Activated CD8-positive, alpha-beta memory T cell treated with anti-CD3 and anti-CD28 coated beads for 48 hours (primary cell): Measurements from ENCODE around the gene ZNF764.
A peak's percentile ranks its signal among the peaks of the same experiment; 100 is the strongest.
"Not testable (repeated sequence)": the region's sequence is repeated elsewhere in the genome, so short reads cannot be mapped to it uniquely, and the experiment has no call there.

Source experiments
- DNase-seq, 3 experiments: peaks; one replicate each; pipeline ENCODE4 v3.0.0-alpha.2; 2020; ENCODE audit warnings: low read depth in 2 of 3, low spot score in 2 of 3

ZNF764 gene

DNA sequence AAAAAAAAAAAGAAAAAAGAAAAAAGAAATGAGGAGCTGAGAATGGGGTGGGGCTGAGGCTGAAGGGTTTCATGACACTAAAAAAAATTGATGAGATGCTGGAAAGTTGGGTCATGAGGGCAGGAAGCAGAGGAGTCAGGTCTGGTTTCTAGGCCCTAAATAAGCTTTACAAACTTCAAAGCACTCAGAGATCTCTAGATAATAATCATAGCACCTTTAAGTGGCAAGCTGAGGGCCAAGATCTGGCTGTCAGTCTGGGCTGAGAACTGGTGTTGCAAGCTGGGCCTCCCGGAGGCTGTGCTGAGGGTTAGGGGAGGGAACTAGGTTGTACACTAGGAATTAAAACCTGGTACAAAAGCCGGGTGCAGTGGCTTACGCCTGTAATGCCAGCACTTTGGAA is 6.4 kb downstream of the ZNF764 start:
- DNase-seq, result no peak

DNA sequence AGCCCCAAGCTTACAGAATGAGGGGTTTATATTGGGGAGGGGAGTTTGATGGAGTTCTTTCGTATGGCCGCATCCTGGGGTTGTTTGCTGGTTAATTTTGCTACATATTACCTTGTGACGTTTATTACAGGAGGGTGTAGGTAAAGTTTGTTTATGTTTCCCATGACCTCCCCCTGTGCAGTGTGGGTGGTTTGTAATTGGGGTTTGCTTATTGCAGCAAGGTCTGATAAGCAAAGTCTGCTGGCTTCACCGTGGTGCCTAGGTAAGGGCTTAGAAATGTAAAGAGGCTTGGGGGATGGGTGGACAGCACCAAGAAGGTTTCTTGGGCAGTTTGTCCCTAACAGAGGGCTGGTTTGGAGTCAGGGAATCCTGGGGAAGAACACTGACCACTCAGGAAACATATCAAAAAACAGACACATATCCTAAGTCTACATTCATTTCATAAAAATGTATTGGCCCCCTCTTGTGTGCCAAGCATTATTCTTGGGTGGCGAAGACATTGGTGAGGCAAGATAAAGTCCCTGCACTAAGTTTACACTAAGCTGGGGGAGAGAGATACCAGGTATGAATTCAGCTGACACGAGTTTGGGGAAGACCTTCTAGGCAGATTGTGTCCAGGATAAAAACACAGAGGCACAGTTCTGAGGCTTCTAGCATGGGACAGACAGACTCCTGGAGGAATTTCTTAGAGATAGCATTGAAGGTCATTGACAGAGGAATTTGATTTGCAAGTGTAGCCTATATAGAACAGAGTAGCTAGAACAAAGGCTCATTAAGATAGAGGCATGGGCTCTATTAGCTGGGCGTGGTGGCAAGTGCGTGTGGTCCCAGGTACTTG is 9.5 kb downstream of the ZNF764 start:
- no peak for DNase-seq

DNA sequence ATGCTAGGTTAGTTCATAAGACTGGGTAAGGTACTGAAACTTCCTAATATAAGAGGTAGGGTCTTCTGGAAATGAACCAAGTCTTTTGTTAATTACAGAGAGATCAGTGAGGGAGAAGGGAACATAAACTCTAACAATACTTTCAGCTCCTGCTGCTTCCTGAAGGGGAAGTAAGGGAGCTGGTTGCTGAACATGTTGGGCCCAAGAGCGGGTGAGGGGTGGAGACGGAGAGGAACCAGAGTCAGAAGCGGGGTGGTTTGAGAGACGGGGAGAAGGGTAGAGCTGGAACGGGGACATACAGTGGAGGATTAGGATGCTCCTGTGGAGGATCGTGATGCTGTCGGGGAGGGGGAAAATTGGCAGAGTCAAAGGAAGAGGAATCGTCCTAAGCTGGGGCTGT is 12.1 kb downstream of the ZNF764 start:
- DNase-seq, result no peak

DNA sequence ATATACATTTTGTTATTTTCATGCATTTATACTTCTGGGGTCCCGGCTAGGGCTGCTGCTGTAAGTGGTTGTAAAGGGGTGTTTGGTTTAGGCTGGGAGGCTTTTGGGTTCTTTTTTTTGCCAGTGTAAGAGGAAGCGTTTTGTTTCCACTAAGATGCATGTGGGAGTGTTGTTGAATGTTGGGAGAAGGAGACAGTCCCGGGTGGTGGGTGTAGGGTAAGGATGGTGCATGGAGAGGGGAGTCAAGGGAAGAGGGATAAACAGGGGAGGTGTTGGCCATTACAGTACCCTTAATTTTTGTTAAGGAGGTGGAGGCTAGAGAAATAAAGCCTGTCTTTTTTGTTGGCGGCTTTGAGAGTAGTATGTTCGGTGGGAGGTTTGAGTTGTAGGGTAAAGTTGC is 15.1 kb downstream of the ZNF764 start:
- no peak for DNase-seq

DNA sequence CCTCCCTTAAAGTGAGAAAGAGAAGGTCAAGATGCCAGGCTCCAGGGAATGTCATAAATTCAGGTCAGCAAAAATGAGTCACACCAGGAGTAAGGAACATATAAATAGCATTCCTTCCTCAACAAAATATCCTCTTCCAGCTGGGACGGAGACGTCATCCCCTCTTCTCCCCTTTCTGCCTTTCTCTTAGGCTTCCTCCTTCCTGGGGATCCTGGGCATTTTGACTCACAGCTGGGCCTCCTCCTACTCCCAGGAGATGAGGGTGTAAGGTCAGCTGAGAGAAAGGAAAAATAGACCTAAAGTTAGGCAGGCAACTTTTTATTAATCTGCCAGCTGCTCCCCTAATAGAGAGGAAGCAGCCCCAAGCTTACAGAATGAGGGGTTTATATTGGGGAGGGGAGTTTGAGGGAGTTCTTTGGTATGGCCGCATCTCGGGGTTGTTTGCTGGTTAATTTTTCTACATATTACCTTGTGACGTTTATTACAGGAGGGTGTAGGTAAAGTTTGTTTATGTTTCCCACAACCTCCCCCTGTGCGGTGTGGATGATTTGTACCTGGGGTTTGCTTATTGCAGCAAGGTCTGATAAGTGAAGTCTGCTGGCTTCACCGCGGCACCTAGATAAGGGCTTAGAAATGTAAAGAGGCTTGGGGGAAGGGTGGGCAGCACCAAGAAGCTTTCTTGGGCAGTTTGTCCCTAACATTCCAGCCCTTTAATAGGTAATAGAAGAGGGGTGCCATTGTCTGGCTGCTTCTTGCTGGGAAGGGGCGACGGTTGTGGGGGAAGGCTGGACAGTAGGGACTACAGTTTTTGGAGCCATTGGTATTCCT is 16.5 kb downstream of the ZNF764 start:
- DNase-seq, result no peak

DNA sequence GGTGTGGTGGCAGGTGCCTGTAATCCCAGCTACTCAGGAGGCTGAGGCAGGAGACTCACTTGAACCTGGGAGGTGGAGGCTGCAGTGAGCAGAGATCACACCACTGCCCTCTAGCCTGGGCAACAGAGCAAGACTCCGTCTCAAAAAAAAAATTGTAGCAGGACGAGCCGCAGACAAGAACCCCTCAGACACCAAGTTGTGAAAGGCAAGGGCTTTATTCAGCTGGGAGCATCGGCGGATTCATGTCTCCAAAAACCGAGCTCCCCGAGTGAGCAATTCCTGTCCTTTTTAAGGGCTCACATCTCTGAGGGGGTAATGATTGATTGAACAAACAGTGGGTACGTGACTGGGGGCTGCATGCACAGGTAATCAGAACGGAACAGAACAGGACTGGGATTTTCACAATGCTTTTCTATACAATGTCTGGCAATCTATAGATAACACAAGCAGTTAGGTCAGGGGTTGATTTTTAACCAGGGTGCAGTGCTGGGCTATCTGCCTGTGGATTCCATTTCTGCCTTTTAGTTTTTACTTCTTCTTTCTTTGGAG is 17.2 kb downstream of the ZNF764 start:
- DNase-seq, result not testable (repeated sequence)

DNA sequence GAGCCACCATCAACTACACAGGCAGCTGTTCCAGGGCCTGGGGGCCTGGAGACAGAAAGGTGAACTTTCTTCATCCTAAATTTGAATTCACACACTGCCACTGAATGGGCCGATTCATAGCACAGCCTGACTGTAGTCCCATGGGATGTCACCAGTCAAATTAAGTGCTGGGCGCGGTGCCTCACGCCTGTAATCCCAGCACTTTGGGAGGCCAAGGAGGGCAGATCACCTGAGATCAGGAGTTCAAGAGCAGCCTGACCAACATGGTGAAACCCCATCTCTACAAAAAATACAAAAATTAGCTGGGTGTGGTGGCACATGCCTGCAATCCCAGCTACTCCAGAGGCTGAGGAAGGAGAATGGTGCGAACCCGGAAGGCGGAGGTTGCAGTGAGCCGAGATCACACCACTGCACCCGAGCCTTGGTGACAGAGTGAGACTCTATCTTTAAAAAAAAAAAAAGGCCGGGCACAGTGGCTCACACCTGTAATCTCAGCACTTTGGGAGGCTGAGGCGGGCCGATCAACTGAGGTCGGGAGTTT is 18.1 kb downstream of the ZNF764 start:
- DNase-seq, result not testable (repeated sequence)

DNA sequence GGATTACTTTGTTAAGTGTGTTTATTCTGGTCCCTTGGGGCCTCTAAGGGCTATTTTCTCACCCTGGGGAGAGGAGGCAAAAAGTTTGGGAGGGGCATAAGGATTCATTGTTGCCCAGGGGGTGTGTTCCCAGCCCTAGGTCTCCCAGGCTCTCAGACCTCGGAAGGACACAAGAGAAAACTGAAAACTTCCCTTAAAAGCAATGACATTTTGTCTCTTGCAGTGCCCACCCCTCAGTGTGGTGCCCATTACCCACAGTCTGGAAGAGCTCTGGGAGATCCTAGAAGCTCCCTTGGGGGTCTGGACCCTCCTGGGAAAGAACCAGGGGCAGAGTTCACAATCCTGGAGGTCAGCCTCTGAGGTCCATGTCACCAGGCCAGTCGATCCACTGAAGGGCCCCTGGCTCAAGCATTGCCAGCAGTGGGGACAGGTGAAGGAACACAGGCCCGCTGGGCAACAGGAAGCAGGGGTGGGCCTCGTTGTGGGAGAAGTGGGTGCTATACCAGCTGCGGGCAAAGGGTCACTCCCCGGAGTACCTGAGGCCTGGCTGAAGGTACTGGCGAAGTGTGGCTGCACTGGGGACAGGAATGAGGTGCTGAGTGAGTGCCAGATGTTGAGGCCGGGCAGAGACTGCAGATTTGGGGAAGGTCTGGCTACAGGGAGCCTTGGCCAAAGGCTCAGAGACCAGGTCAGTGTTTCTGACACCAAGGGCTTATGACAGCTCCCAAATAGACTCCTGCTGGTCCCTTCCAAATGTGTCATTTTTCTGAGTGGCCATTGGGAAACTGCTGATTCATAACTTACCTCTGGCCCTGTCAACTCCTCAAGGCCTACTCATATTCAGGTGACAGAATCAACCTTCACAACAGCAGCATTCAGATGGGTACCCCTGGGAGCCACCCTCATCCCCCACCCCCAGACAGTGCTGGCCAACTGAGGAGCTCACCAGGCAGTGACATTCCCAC is 18.9 kb downstream of the ZNF764 start:
- DNase-seq, result no peak

DNA sequence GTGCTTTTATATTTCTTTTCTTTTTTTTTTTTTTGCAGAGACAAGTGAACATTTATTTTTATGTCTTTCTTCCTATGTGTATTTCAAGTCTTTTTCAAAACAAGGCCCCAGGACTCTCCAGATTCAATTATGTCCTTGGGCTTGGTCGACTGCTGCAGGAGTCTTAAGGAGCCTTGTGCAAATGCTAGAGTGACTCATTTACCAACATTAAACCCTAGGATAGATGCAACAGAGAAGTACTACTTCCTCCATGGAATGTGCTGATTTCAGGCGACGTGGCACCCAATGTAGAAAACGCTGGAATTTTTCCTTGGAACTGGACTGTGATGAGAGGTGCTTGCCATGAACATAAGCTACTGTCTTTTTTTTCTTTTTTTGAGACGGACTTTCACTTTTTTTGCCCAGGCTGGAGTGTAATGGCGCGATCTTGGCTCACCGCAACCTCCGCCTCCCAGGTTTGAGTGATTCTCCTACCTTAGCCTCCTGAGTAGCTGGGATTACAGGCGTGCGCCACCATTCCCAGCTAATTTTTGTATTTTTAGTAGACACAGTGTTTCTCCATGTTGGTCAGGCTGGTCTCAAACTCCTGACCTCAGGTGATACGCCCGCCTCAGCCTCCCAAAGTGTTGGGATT is 21.7 kb downstream of the ZNF764 start:
- not testable (repeated sequence) for DNase-seq

DNA sequence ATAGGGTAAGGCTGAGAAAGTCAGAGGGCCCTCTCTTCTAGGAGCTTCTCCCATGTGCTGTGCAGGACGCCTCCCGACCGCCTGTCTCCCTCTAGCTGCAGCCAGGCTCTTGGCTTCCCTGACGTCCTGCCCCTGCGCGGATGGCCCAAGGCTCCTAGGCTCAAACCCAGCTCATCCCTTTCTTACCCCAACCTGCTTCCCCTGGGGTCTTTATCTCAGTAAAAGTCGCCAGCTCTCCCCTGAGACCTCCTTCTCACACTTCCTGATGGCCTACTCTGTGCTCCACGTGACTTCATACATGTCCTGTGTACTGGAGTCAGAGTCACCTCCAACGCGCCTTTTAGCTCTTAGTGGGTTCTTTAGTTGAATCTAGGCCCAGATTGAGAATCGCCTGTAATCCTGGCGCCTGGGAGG is 22.4 kb downstream of the ZNF764 start:
- DNase-seq, result peak in 2 of 3 experiments; percentile 58

DNA sequence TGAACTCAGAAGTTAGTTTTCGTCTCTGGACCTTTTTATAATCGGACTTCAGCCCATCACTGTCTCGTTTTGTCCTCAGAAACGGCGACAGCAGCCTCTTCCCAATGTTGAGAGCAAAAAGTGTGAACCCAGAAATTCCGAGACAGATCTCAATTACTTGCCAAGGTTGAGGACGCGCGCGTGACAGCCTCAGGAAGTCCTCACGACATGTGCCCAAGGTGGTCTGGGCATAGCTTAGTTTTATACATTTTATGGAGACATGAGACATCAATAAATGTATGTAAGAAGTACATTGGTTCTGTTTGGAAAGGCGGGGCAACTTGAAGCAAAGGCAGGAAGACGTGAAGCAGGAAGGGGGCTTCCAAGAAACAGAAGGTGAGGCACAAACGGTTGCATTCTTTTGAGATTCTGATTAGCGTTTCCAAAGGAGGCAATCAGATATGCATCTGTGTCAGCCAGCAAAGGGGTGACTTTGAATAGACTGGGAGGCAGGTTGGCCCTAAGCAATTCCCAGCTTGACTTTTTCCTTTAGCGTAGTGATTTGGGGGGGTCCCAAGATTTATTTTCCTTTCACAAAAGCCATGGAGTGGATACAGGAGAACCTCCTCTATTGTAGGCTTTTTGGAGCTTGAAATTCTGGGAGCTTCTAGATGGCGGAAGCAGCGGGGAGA is 22.9 kb downstream of the ZNF764 start:
- DNase-seq, result no peak

DNA sequence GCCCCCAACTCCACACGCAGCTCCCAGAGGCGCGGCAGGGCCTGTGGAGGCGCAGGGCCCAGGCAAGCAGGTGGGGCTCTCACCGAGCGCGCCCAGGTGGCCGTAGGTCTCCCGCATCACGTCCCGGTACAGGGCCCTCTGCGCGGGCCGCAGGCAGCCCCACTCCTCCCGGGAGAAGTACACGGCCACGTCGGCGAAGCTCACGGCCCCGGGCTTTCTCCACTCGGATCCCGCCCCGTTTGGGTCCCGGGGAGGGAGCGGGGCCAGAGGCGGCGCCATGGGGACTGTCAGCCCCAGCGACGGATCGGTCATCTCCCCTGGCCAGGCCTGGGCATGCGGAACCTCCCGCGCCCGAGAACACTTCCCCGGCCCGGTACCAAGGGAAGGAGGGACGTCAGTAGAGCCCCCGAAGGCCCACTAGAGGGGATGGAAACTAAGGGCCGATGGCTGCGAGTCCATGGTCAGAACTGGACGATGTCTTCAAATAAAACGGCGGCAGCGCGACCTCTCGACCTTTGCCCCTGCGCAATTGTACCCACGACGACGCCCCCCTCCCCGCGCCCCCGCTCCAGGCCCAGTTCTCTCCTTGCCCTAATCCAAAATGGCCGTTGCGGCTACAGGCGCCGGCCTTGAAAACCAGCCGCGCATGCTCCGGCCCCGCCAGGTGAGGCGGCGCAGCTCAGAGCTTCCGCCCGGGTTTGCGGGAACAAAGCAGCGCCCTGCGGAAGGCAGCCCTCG is 23.6 kb downstream of the ZNF764 start, which contains the start of gene ZNF747:
Gene ZNF747, minus strand, starts transcription at position 491 of the 738 bp plus-strand sequence. Its CDS starts 179 bp downstream, at position 312.
- DNase-seq, result peak; percentile 75 to 82 (median 79)

DNA sequence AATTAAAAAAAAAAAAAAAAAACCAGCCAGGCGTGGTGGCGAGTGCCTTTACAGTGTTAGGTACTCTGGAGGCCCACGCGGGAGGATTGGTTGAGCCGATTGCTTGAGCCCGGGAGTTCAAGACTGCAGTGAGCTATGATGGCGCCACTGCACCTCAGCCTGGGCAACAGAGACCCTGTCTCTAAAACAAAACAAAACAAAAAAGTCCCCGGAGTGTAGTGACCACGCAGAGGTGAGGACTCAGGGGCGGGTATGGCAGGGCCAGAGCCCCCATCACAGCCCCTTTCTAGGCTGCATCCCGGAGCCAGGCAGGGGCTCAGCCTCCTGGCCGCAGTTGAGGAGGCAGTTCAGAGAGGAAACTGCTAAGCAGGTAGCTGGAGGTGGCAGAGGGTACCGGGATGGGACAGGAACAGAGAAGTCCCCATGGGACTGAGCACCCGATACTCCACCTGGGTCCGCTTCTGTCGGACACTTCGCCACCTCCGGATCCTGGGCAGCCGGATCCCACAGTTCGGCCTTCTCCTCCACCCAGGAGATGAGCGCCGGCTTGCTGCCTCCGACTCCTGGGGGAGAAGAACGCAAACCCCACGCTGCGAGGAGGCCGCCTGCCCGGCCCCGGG is 24.3 kb downstream of the ZNF764 start:
- DNase-seq, result no peak

DNA sequence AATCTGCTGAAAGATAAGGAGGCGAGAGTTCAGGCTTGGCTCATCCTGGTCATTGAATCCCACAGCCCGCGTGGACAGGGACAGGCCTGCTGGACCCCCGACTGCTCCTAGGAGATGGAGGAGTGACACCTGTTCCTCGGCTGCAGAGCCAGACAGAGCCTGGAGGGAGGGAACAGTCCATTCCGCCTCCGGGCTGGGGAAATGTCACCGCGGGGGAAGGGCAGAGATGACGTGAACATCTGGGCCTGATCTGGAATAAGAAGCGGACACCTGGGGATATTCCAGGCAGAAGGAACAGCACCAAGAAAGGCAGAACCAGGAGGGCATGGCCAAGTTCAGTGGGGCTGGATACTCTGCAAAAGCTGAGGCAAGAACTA is 25.0 kb downstream of the ZNF764 start:
- no peak for DNase-seq

DNA sequence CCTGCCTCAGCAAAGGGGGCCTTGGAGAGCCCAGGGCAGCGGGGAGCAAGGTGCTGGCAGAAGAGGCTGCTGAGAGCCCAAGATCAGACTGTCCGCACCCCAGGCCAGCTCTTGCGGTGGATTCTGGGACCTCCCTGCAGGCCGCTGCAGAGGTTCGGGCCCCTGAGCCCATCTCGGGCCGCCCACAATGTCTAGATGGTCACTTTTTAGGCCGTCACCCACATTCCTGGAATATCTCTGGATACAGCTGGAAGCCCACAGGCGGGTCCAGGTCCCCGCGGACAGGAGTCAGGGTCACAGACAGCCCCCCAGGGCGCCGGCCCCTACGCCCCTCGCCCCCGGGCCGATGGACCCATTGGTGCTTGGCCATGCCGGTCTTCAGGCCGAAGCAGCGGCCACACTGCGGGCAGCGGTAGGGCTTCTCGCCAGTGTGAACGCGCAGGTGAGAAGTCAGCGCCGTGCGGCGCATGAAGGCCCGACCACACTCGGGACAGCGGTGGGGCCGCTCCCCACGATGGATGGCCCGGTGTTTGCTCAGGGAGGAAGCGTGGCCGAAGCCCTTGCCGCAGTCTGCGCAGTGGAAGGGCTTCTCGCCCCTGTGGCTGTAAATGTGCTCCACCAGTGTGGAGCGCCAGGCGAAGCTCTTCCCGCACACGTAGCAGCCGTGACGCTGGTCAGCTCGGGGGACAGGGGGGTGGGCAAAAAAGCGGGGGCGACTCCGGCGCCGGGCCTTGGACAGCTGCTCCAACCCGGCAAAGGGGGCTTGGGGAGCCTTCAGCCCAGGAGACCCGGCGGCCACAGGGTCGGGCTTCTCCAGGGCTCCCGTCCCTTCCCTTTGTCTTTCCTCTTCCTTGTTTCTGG is 25.7 kb downstream of the ZNF764 start:
- no peak for DNase-seq

DNA sequence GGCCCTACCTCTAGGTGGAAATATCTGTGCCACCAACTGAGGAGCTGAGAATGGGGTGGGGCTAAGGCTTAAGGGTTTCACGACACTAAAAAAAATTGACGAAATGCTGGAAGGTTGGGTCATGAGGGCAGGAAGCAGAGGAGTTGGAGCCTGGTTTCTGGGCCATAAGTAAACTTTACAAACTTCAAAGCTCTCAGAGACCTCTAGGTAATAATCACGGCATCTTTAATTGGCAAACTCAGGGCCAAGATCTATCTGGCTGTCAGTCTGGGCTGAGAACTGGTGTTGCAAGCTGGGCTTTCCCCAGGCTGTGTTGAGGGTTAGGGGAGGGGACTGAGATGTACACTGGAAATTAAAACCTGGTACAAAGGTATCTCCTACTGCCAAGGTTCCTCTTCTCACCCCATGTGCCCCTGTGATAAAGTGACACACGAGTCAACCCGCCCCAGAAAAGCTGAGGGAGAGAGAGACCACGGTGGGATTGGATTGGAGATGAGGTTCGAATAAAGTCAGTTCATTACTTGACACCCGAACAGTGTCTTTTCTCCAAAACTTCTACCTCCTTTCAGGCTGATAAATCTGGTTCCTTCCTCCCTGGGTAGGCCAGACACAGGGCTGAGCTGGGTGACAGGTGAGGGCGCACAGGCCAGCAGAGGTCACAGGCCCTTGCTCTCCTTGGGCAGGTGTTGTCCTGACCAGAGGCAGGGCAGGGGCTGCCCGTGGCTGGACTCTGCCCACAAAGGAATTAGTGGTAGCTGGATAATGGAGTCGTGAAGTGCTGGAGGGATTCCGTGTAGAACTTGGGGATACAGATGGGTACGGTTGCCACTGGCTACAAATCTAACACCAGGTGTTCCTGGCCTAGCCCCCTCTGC is 27.8 kb downstream of the ZNF764 start:
- DNase-seq, result no peak
